Kidney epithelial cell (primary cell): ENCODE measurements around the gene CFAP107. TPM values are rescaled to one million over a fixed set of nuclear protein-coding genes. Genes with fewer than 3 reads are reported as not detected.

Source experiments
- DNase-seq: peaks from one replicate; pipeline ENCODE4 v3.0.0-alpha.2; 2010; ENCODE audit warnings: low read depth
- H3K27me3 ChIP-seq: 2 replicates; pipeline ENCODE4 v1.6.0; 2011; ENCODE audit warnings: low read length; ENCODE audit not compliant: control insufficient read depth, insufficient read depth
- H3K36me3 ChIP-seq: 2 replicates; pipeline ENCODE4 v1.5.1; 2011; ENCODE audit warnings: low read length; ENCODE audit not compliant: control insufficient read depth, insufficient read depth
- H3K4me3 ChIP-seq: 2 replicates; pipeline ENCODE4 v1.5.1; 2011; ENCODE audit warnings: low read depth, mild to moderate bottlenecking, control low read depth, low read length
- CTCF ChIP-seq: IDR thresholded peaks from 2 replicates; pipeline ENCODE4 v1.5.1; 2011; ENCODE audit warnings: mild to moderate bottlenecking, moderate library complexity, low read length, control low read depth, inconsistent platforms; ENCODE audit not compliant: insufficient read depth, poor library complexity, severe bottlenecking
- total RNA-seq: library from RNA; depleted of rRNA; stranded (reverse); fragments of >200 nt; gene quantifications from 2 replicates; pipeline ENCODE4 v1.2.3, GENCODE V29; 2015

The CFAP107 gene
- total RNA-seq, 1 donor from 2014 or later: not detected

- H3K36me3 ChIP-seq: no peaks in the 10 kb centered on the region
- TF ChIP-seq CTCF: no peak
- no peak for DNase-seq
- no peak overlapping the region for H3K4me3 ChIP-seq
- H3K27me3 ChIP-seq: no peaks in the 10 kb centered on the region
These were observed 52.9 kb downstream of the CFAP107 start for GRCh38 chr1:12798911-12799310.

DNA sequence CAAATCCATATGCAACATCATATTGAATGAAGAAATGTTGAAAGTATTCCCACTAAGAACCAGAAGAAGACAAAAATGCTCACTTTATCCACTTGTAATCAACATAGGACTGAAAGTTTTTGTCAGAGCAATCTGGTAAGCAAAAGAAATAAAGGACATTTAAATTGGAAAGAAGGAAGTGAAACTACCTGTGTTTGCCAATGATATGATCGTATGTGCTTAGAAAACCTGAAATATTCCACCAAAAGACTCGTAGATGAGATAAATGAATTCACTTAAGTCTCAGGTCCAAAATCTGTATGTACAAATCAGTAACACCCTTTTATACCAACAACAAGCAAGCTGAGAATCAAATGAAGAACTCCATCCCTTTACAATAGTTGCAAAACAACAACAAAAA lies 53.7 kb downstream of the CFAP107 start:
- Histone ChIP-seq H3K36me3 (no peaks in the 10 kb centered on the region), H3K27me3 (no peaks in the 10 kb centered on the region), H3K4me3 (no peak overlapping the region)
- no peak for TF ChIP-seq CTCF
- no peak for DNase-seq

GRCh38 chr1:12809933-12810332 lies 63.9 kb downstream of the CFAP107 start:
- no peak for TF ChIP-seq CTCF
- H3K36me3 ChIP-seq: no peaks in the 10 kb centered on the region
- no peak for DNase-seq
- H3K27me3 ChIP-seq: no peaks in the 10 kb centered on the region
- no peak overlapping the region for H3K4me3 ChIP-seq

DNA sequence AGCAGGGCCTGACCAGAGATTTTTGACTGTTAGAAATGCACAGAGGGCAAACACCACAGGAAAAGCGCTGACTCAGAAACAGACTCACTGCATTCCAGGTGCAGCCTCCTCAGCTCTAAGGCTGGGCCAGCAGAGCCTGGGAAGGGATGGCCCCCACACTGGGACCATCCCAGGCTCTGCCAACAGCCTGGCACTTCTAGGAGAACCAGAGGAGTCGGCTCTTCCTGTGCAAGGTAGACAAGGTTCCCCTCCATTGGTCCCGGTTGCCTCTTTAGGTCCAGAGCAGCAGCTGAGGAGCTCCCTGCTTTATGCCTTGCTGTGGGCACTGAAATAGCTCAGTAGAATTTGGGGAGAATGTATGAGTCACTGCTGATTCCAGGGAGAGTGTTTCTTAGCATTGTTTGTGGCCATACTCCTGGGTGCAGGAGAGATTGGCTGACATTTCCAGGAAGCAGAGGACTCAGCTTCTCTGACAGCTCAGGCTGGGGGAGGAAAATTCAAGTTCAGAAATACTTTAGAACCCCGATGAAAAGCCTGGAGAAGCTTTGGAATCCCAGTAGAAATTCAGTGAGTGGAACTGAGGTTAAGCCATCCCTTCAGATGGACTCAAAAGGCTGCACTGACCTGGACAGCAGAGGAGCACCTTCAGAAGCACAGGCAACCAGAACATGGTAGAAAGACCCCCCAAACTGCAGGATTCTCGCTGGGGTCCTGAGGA lies 64.8 kb downstream of the CFAP107 start:
- DNase-seq: peak; percentile 14
- no peaks in the 10 kb centered on the region for H3K27me3 ChIP-seq
- TF ChIP-seq CTCF: no peak
- no peaks in the 10 kb centered on the region for H3K36me3 ChIP-seq
- H3K4me3 ChIP-seq: no peak overlapping the region

DNA sequence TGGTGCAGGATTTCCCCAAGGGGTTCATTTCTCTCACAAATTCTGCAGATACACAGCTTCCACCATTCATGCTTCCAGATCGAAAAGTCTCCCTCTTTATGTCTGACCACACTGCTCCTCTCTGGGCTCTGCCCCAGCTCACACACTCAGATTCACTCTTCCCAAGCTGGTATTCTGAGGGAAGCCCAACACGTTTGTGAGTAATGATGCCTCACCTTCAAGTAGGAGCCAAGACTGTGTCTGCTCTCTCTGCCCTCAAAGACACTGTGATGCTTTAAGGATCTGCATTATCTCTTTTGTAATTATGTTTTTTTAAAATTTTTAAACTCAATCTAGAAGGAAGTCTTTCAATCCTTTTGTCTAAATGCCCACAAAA lies 65.4 kb downstream of the CFAP107 start:
- H3K27me3 ChIP-seq: no peaks in the 10 kb centered on the region
- no peak overlapping the region for H3K4me3 ChIP-seq
- TF ChIP-seq CTCF: no peak
- no peaks in the 10 kb centered on the region for H3K36me3 ChIP-seq
- DNase-seq: no peak

Other genes with a start within 250 kb of the CFAP107 start
- 37.4 and 41.2 TPM in 2 replicates for gene DHRS3, start 128.0 kb upstream of the CFAP107 start, total RNA-seq
- not detected in 2 replicates for gene AADACL4, start 102.1 kb upstream of the CFAP107 start, total RNA-seq
- not detected in 2 replicates for gene AADACL3, start 30.1 kb upstream of the CFAP107 start, total RNA-seq
- gene PRAMEF12, start 27.5 kb downstream of the CFAP107 start, total RNA-seq: 0.21 TPM in 1 of 2 replicates, not detected in the other
- not detected in 2 replicates for gene PRAMEF1, start 45.2 kb downstream of the CFAP107 start, total RNA-seq
- gene PRAMEF11, start 85.2 kb downstream of the CFAP107 start, total RNA-seq: not detected in 2 replicates
- not detected in 2 replicates for gene HNRNPCL1, start 102.5 kb downstream of the CFAP107 start, total RNA-seq
- gene PRAMEF2, start 110.9 kb downstream of the CFAP107 start, total RNA-seq: not detected in 2 replicates
- not detected in 2 replicates for gene PRAMEF4, start 140.0 kb downstream of the CFAP107 start, total RNA-seq
- not detected in 2 replicates for gene PRAMEF10, start 152.1 kb downstream of the CFAP107 start, total RNA-seq
- 0.08 TPM in 1 of 2 replicates, not detected in the other for gene PRAMEF7, start 170.4 kb downstream of the CFAP107 start, total RNA-seq
- not detected in 2 replicates for gene PRAMEF6, start 201.4 kb downstream of the CFAP107 start, total RNA-seq